Mucosa of descending colon (tissue), 3 donors: ENCODE measurements around the gene CHMP6. TPM values are rescaled to one million over a fixed set of nuclear protein-coding genes. Genes with fewer than 3 reads are reported as not detected.

Experiments used
- ATAC-seq: fragments of 200-7000 bp; cut with Tn5 transposase; one replicate; pipeline ENCODE4 v1.9.1; 2020; ENCODE audit warnings: mild to moderate bottlenecking, moderate library complexity
- DNase-seq, 3 donors: peaks; one replicate each; pipeline ENCODE4 v3.0.0-alpha.2; 2020
- H3K36me3 ChIP-seq: fragments of 200-600 bp; one replicate; pipeline ENCODE4 v1.8.0; 2021; ENCODE audit warnings: low read depth, mild to moderate bottlenecking
- H3K4me1 ChIP-seq: fragments of 200-600 bp; one replicate; pipeline ENCODE4 v1.8.0; 2021; ENCODE audit warnings: low read depth, mild to moderate bottlenecking
- H3K4me3 ChIP-seq: fragments of 200-600 bp; one replicate; pipeline ENCODE4 v1.8.0; 2021; ENCODE audit warnings: mild to moderate bottlenecking
- H3K9me3 ChIP-seq: fragments of 200-600 bp; one replicate; pipeline ENCODE4 v1.8.0; 2021; ENCODE audit warnings: mild to moderate bottlenecking
- intact Hi-C, 2 donors: fragments of 100-400 bp; cut with DNase I in 1 of 2; cut with micrococcal nuclease in 1 of 2; formaldehyde crosslinking; loops; one replicate each; pipeline versions ENCODE4 v1.11.0 to v1.11.1; 2022; cut with DNase I, micrococcal nuclease
- total RNA-seq, 3 donors: library from RNA; stranded (reverse); fragmentation: NEBNext Ultra II Directional in 2 of 3; extraction: Animal tissue kit (Norgen Biotek cat#: 25700) in 2 of 3; gene quantifications; one replicate each; pipeline versions ENCODE4 v1.2.1 to v1.2.4, GENCODE V29; 2021 to 2023
- TF ChIP-seq, protein P1 (sequence below): fragments of 200-600 bp; IDR thresholded peaks from one replicate; pipeline ENCODE4 v1.8.0; 2022; ENCODE audit warnings: antibody characterized with exemption, mild to moderate bottlenecking
- donor health status: DM: no; HTN: no; CAD: no; lungs with moderate emphysema.
- donor health status: DM: no; HTN: no; CAD: no.
- donor health status: DM: no; HTN: yes; CAD: no.

CHMP6 gene
- total RNA-seq, 3 donors from 2014 or later: 35.1 to 43.9 (median 35.4) TPM

DNA sequence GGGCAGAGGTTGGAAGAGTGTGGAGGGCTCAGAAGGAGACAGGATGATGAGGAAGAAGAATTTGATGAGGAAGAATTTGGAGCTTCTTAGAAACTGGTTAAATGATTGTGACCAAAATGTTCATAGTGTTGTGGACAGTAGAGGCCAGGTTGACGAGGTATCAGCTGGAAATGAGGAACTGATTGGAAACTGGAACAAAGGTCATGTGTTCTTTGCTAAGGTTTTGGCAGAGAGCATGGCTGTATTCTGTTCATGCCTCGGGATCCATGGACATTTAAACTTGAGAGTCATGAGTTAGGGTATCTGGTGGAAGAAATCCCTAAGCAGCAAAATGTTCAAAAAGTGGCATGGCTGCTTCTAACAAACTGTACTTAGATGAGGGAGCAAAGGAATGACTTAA lies 19.3 kb downstream of the CHMP6 start:
- ATAC-seq: no peak
- Histone ChIP-seq H3K4me3 (no peak overlapping the region), H3K9me3 (peaks cover 4% of the 10 kb centered on the region), H3K36me3 (no peaks in the 10 kb centered on the region), H3K4me1 (no peaks in the 10 kb centered on the region)
- intact Hi-C loops: no loop called here
- TF ChIP-seq, protein P1, sequence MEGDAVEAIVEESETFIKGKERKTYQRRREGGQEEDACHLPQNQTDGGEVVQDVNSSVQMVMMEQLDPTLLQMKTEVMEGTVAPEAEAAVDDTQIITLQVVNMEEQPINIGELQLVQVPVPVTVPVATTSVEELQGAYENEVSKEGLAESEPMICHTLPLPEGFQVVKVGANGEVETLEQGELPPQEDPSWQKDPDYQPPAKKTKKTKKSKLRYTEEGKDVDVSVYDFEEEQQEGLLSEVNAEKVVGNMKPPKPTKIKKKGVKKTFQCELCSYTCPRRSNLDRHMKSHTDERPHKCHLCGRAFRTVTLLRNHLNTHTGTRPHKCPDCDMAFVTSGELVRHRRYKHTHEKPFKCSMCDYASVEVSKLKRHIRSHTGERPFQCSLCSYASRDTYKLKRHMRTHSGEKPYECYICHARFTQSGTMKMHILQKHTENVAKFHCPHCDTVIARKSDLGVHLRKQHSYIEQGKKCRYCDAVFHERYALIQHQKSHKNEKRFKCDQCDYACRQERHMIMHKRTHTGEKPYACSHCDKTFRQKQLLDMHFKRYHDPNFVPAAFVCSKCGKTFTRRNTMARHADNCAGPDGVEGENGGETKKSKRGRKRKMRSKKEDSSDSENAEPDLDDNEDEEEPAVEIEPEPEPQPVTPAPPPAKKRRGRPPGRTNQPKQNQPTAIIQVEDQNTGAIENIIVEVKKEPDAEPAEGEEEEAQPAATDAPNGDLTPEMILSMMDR: no peak
- no peak for DNase-seq

GRCh38 chr17:81011951-81012350 lies 20.3 kb downstream of the CHMP6 start:
- intact Hi-C loops: no loop called here
- ATAC-seq (no peak), DNase-seq (no peak)
- TF ChIP-seq, protein P1: no peak
- no peak overlapping the region for H3K4me3 ChIP-seq
- H3K36me3 ChIP-seq: no peaks in the 10 kb centered on the region
- H3K4me1 ChIP-seq: no peaks in the 10 kb centered on the region
- peaks cover 4% of the 10 kb centered on the region for H3K9me3 ChIP-seq

DNA sequence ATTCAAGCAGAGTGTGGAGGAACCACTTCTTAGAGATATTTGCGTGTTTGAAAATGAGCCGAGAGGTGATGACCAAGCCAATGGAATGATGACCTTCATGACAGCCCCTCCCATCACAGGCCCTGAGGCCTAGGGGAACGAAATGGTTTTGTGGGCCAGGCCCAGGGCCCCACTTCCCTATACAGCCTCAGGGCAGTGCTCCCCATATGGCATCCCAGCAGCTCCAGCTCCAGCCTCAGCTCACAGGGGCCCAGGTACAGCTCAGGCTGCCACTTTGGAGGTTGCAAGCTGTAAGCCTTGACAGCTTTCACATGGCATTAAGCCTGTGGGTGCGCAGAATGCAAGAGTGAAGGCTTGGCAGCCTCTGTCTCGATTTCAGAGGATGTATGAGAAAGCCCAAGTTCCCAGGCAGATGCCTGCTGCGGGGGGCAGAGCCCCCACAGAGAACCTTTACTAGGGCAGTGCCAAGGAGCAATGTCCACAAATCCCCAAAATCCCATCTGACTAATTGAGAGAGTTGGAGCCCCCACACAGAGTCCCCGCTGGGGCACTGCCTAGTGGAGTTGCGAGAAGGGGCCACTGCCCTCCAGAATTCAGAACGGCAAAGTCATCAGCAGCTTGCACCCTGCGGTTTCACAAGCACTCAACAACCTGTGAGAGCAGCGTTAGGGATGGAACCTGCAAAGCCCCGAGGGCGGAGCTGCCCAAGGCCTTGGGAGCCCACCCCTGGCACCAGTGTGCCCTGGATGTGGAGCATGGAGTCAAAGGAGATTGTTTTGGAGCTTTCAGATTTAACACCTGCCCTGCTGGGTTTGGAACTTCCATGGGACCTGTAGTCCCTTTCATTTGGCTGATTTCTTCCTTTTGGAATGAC lies 21.2 kb downstream of the CHMP6 start:
- intact Hi-C loops: no loop called here
- Histone ChIP-seq H3K36me3 (no peaks in the 10 kb centered on the region), H3K9me3 (peaks cover 4% of the 10 kb centered on the region), H3K4me3 (no peak overlapping the region), H3K4me1 (no peaks in the 10 kb centered on the region)
- DNase-seq (peak in 2 of 3 donors; percentile 19), ATAC-seq (no peak)
- TF ChIP-seq, protein P1: no peak

- no peak overlapping the region for H3K4me3 ChIP-seq
- H3K9me3 ChIP-seq: peaks cover 4% of the 10 kb centered on the region
- no peaks in the 10 kb centered on the region for H3K36me3 ChIP-seq
- intact Hi-C loops: no loop called here
- ATAC-seq: no peak
- TF ChIP-seq, protein P1: no peak
- peak in 2 of 3 donors; percentile 9 to 12 for DNase-seq
- H3K4me1 ChIP-seq: peaks cover 2% of the 10 kb centered on the region
Measured at GRCh38 chr17:81013642-81014041, 22.0 kb downstream of the CHMP6 start.

DNA sequence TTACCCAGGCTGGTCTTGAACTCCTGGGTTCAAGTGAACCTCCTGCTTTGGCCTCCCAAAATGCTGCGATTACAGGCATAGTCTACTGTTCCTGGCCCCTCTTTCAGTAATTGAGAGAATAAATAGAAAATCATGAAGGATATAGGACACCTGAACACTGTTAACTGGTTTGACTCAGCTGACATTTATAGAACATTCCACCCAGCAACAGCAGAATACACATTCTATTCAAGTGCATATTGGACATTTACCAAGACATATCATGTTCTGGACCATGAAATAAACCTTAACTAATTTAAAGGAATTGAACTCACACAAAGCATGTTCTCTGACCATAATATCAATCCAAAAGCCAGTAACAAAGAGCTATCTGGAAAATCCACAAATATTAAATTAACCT lies 23.5 kb downstream of the CHMP6 start:
- intact Hi-C loops: no loop called here
- no peaks in the 10 kb centered on the region for H3K36me3 ChIP-seq
- H3K4me1 ChIP-seq: peaks cover 3% of the 10 kb centered on the region
- DNase-seq: no peak
- TF ChIP-seq, protein P1: no peak
- ATAC-seq: no peak
- no peak overlapping the region for H3K4me3 ChIP-seq
- H3K9me3 ChIP-seq: peaks cover 4% of the 10 kb centered on the region
